AG04449 (cell line): ENCODE data around the gene CCL19.
"Not testable (repeated sequence)": the region's sequence is repeated elsewhere in the genome, so short reads cannot be mapped to it uniquely, and the experiment has no call there.

Source experiments
- CTCF ChIA-PET: fragments of 350-600 bp; formaldehyde crosslinking; extraction: SDS; loops from one replicate; lab custom pipeline; 2021; ENCODE audit warnings: antibody characterized with exemption; lab: Yijun Ruan, JAX
- POLR2A ChIA-PET: fragments of 400-600, 350-600 bp; formaldehyde crosslinking; extraction: SDS; loops from one replicate; lab custom pipeline; 2020; ENCODE audit warnings: antibody characterized with exemption, inconsistent platforms; lab: Yijun Ruan, JAX
- DNase-seq: peaks from one replicate; pipeline ENCODE4 v3.0.0-alpha.2; 2010; ENCODE audit warnings: low read depth, low spot score
- H3K4me3 ChIP-seq: 2 replicates; pipeline ENCODE4 v1.5.1; 2011; ENCODE audit warnings: low read depth, mild to moderate bottlenecking, control low read depth, low read length
- TF ChIP-seq, protein P1 (sequence below): IDR thresholded peaks from one replicate; pipeline ENCODE4 v1.5.1; 2011; ENCODE audit warnings: mild to moderate bottlenecking, moderate library complexity, low read length, control low read depth, inconsistent platforms; ENCODE audit not compliant: insufficient read depth; ENCODE audit errors: missing control alignments

Gene CCL19

DNA sequence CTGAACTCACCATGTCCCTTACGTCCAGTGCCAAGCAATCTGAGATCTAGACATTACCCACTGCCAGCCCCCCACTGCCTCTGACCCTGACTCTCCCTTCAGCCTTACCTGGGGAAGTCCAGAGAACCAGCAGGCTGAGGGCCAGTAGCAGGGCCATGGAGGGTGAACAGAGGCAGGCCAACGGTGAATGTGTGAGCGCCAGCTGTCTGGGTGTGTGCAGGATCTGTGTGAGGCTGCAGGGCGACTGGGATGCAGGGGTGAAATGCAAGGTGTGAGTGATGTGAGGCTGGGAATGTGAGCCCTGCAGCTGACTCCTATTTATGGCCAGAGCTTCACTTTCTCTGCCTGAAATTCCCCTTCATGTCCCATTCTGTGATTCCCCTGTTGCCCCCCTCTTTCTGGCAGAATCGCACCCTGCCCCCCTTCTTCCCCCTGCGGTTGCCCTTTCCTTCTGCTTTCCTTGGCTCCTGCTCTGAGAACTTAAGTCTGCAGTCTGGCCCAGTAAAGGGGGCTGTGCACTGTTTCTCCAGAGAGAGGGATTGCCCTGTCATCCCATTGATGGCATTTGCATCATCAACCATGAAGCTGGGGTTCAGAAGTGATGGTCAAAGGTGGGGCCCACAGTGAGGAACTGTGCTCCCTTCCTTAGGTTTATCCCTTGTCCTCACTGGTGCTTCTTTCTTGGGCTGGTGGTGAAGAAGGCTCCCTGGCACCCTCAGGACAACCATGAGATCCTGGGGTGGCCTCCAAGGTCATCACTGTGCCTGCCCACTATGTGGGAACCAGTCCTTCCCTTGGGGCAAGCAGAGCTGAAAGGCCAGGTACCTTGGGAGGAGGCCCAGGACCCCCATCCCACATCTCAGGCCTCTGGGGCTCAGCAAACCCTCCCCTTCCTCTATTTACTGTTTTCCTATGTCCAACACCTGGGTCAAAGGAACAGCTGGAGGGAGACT lies at the start of gene CCL19:
CCL19 (minus strand) TSS at position 294 of the 953 bp plus-strand sequence; CDS start at position 157, 137 bp downstream.
- TF ChIP-seq, protein P1, sequence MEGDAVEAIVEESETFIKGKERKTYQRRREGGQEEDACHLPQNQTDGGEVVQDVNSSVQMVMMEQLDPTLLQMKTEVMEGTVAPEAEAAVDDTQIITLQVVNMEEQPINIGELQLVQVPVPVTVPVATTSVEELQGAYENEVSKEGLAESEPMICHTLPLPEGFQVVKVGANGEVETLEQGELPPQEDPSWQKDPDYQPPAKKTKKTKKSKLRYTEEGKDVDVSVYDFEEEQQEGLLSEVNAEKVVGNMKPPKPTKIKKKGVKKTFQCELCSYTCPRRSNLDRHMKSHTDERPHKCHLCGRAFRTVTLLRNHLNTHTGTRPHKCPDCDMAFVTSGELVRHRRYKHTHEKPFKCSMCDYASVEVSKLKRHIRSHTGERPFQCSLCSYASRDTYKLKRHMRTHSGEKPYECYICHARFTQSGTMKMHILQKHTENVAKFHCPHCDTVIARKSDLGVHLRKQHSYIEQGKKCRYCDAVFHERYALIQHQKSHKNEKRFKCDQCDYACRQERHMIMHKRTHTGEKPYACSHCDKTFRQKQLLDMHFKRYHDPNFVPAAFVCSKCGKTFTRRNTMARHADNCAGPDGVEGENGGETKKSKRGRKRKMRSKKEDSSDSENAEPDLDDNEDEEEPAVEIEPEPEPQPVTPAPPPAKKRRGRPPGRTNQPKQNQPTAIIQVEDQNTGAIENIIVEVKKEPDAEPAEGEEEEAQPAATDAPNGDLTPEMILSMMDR: no peak
- ChIA-PET CTCF (interaction anchor here (1.1 to 10.0 kb wide), 4 partner anchors 9 to 27 kb away, joined by 3 to 163 read pairs (median 4); no protein-coding TSS in a partner anchor), POLR2A (no interaction called here)
- no peak for DNase-seq
- no peak within 1 kb of the TSS for H3K4me3 ChIP-seq

DNA sequence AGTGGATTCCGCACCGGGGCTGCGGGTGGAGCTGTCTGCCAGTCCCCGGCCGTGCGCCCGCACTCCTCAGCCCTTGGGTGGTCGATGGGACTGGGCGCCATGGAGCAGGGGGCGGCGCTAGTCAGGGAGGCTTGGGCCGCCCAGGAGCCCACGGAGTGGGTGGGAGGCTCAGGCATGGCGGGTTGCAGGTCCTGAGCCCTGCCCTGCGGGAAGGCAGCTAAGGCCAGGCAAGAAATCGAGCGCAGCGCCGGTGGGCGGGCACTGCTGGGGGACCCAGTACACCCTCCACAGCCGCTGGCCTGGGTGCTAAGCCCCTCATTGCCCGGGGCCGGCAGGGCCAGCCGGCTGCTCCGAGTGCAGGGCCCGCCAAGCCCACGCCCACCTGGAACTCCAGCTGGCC lies 49.1 kb upstream of the CCL19 start:
- DNase-seq, POLR2A ChIA-PET, CTCF ChIA-PET, H3K4me3 ChIP-seq: not testable (repeated sequence)

DNA sequence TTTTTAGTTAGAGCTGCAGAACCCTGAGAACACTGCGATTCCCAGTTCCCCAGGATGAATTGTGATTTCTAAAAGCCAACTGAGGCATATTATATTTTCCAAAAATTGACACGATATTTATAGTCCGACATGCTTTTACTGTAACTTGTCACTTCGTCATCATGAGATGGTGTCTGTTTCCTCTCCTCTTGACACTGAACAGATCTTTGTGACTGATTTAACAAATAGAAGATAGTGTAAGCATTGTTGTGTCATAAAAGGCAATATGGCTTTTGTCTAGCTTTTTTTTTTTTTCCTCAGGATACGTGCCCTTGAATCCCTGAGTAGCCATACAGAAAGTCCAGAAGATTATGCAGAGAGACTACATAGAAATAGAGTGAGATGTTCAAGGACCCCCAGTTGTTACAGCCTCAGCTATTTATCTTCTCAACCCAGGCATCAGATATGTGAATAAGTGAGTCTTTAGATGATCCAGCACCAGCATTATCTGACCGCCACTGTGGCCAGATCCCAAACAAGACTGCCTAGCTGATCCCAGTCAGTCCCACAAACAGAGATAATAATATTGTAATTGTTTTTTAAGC lies 46.7 kb upstream of the CCL19 start:
- ChIA-PET CTCF (no interaction called here), POLR2A (no interaction called here)
- DNase-seq: no peak

DNA sequence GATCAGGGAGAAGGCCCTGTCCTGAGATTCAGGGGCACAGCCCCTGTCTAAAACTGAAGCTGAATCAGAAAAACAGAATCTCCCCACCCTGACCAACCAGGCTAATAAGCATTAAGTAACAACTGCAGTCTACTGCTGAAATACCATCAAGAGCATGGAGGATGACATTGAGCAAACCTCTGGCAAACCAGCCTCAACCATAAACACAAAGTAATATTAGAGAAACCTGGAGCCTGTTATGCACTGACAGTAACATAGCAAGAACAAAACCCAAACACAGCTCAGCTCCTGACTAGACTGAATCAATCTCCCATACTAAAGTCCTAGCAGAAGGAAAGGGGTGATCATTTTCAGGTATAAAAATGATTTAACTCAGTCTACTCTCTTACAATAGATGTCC lies 43.6 kb upstream of the CCL19 start:
- ChIA-PET POLR2A (no interaction called here), CTCF (interaction anchor here (1.2 kb wide), 1 partner anchor 32 kb away, joined by 4 read pairs; no protein-coding TSS in a partner anchor)
- DNase-seq: no peak
- no peak overlapping the region for H3K4me3 ChIP-seq
- TF ChIP-seq, protein P1: no peak

More for the DNA sequence above, 46.7 kb upstream of the CCL19 start:
- no peak overlapping the region for H3K4me3 ChIP-seq
- TF ChIP-seq, protein P1: no peak

DNA sequence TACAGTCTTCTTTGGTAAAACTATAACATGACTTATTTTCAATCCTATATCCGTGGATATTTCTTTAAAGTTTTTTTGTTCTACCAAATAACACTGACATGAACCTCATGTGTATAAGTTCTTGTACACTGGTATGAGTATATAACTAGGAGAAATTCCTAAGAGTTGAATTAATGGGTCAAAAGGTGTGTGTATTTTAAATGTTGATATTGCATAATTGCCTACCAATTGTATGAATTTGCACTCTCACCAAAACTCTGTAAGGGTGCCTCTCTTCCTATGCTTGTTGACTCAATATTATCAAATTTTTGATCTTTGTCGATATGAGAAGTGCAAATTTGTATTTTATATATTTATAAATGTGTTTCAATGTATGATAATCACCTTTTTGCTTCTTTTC lies 41.8 kb upstream of the CCL19 start:
- DNase-seq: no peak
- no peak overlapping the region for H3K4me3 ChIP-seq
- ChIA-PET POLR2A (no interaction called here), CTCF (no interaction called here)
- TF ChIP-seq, protein P1: no peak

DNA sequence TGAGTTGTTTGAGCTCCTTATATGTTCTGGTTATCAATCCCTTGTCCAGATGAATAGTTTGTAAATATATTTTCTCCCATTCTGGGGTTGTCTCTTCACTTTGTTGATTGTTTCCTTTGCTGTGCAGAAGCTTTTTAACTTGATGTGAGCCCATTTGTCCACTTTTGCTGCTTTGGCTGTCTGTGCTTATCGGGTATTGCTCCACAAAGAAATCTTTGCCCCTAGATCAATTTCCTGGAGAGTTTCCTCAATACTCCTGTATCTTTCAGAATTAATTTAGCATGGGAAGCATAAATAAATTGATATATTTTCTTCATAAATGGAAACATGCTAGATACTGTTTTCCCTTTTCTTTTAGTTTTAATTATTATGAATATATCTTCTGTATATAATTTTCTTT lies 41.4 kb upstream of the CCL19 start:
- TF ChIP-seq, protein P1: no peak
- DNase-seq: no peak
- no peak overlapping the region for H3K4me3 ChIP-seq
- POLR2A ChIA-PET: no interaction called here
- CTCF ChIA-PET: interaction anchor here (1.2 kb wide), 1 partner anchor 38 kb away, joined by 3 read pairs; no protein-coding TSS in a partner anchor
